ENCODE measurements around the gene FCN1.

The FCN1 gene

GRCh38 chr9:134960701-134961181 lies 43.0 kb upstream of the FCN1 start:
- TF ChIP-seq ISL1 (CRISPR knock-in tag; IDR thresholded peaks at IDR 0.05) (no peak), PPARA (CRISPR knock-in tag; IDR thresholded peaks at IDR 0.05; ENCODE audit: borderline replicate concordance) (no peak), RARB (CRISPR knock-in tag; IDR thresholded peaks at IDR 0.05) (no peak), OSR1 (CRISPR knock-in tag; IDR thresholded peaks at IDR 0.05) (no peak)

DNA sequence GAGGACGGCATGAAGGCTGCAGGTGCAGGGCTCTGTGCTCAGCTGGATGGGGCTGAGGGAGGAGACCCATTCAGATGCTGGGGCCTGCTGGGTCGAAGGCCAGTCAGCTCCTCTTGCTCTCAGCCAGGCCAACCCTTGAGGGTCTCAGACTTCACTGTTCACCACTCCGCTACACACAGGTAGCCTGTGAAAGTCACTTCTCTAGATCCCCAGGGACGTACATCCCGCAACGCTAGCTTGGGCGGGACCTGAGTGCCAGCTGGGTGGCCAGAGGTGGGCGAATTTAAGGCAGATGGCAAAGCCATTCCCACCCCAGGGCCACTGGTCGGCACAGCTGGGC lies 42.2 kb upstream of the FCN1 start:
- ATAC-seq = no peak
- TF ChIP-seq ARNTL (CRISPR knock-in tag; IDR thresholded peaks at IDR 0.05; ENCODE audit: borderline replicate concordance, low read depth) = no peak
- TF ChIP-seq ISL1 (CRISPR knock-in tag; IDR thresholded peaks at IDR 0.05) = no peak
- TF ChIP-seq BACH2 (CRISPR knock-in tag; IDR thresholded peaks at IDR 0.05; ENCODE audit: borderline replicate concordance) = no peak
- no peak for TF ChIP-seq ESRRG (CRISPR knock-in tag; IDR thresholded peaks at IDR 0.05)
- no peak for TF ChIP-seq GLIS3 (CRISPR knock-in tag; IDR thresholded peaks at IDR 0.05)
- TF ChIP-seq ZNF565 (CRISPR knock-in tag; conservative IDR thresholded peaks at IDR 0.05; ENCODE audit: low read depth) = no peak
- no peak for TF ChIP-seq PPARA (CRISPR knock-in tag; IDR thresholded peaks at IDR 0.05; ENCODE audit: borderline replicate concordance)
- TF ChIP-seq RARB (CRISPR knock-in tag; IDR thresholded peaks at IDR 0.05) = no peak
- no peak for TF ChIP-seq CREB5 (CRISPR knock-in tag; IDR thresholded peaks at IDR 0.05; ENCODE audit: low read depth)
- no peak for TF ChIP-seq ZFP3 (CRISPR knock-in tag; IDR thresholded peaks at IDR 0.05)

More at GRCh38 chr9:134960701-134961181, 43.0 kb upstream of the FCN1 start:
- ATAC-seq = no peak

DNA sequence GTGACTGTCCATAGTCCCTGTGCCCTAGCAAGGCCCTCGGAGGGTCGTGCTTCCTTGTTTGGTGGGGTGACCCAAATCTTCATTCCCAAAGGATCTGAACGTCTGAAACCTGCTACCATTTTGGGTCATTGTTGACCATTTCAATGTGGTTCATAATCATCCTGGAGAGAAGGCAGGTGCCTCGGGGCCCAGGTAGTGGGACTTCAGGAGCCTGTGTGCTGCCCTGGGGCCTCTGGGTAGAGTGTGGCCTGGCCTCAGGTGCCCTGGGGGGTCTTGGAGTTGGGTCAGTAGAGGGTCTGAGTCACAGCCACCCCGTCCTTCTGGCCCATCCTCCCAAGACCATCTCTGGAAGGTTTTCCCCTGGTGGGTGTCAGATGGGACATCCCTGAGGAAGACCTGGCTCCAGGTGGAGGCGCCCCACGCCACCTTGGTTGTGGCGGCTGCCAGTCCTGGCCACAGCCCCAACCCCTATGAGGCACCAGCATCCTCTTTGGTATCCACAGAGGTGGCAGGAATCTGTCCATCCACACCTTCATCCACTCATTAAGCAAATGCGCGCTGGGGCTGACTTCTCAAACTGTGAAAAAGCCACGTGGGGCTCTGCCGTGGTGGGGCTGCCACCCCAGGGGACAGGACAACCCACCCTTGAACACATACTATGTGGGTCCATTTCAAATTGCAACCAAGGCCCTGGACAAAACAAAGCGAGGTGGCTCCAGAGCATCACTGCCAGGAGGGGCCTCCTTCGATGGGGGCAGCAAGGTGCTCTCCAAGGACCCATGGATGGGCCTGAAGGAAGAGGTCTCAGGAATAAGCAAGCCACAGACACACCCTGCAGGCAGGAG lies 41.6 kb upstream of the FCN1 start:
- TF ChIP-seq TSHZ2 (CRISPR knock-in tag; IDR thresholded peaks at IDR 0.05) = no peak
- no peak for TF ChIP-seq GLIS3 (CRISPR knock-in tag; IDR thresholded peaks at IDR 0.05)
- TF ChIP-seq ZNF565 (CRISPR knock-in tag; conservative IDR thresholded peaks at IDR 0.05; ENCODE audit: low read depth) = no peak
- no peak for TF ChIP-seq ZNF8 (CRISPR knock-in tag; IDR thresholded peaks at IDR 0.05)
- no peak for TF ChIP-seq ZC3H10 (CRISPR knock-in tag; IDR thresholded peaks at IDR 0.05)
- no peak for TF ChIP-seq CSDC2 (CRISPR knock-in tag; IDR thresholded peaks at IDR 0.05)
- no peak for TF ChIP-seq RARB (CRISPR knock-in tag; IDR thresholded peaks at IDR 0.05)
- TF ChIP-seq ZFP30 (CRISPR knock-in tag; IDR thresholded peaks at IDR 0.05) = no peak
- no peak for TF ChIP-seq ZNF70 (CRISPR knock-in tag; IDR thresholded peaks at IDR 0.05)
- TF ChIP-seq TCF4 (CRISPR knock-in tag; IDR thresholded peaks at IDR 0.05; ENCODE audit: borderline replicate concordance) = no peak

DNA sequence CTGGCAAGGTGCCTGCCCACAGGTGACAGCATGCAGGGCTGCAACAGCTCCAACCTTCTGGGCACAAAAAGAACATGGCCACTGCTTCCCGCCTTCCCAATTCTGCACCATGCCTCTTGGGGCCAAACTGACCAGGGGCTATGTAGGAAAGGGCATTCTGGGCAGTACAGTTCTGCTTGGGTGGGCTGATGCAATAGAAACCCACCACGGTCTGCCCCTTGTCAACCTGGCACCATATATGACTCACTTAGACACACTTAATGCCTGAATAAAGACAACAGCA lies 40.2 kb upstream of the FCN1 start:
- TF ChIP-seq ARNTL (CRISPR knock-in tag; IDR thresholded peaks at IDR 0.05; ENCODE audit: borderline replicate concordance, low read depth) = no peak
- no peak for TF ChIP-seq ZNF565 (CRISPR knock-in tag; conservative IDR thresholded peaks at IDR 0.05; ENCODE audit: low read depth)
- TF ChIP-seq CREB5 (CRISPR knock-in tag; IDR thresholded peaks at IDR 0.05; ENCODE audit: low read depth) = no peak
- no peak for ATAC-seq

More for the DNA sequence above, 41.6 kb upstream of the FCN1 start:
- no peak for ATAC-seq

- no peak for ATAC-seq
- TF ChIP-seq OSR1 (CRISPR knock-in tag; IDR thresholded peaks at IDR 0.05) (no peak), RARB (CRISPR knock-in tag; IDR thresholded peaks at IDR 0.05) (no peak), CSDC2 (CRISPR knock-in tag; IDR thresholded peaks at IDR 0.05) (no peak), ZNF565 (CRISPR knock-in tag; conservative IDR thresholded peaks at IDR 0.05; ENCODE audit: low read depth) (no peak), CREB5 (CRISPR knock-in tag; IDR thresholded peaks at IDR 0.05; ENCODE audit: low read depth) (no peak), PATZ1 (CRISPR knock-in tag; IDR thresholded peaks at IDR 0.05; ENCODE audit: borderline replicate concordance) (no peak), ZFP3 (CRISPR knock-in tag; IDR thresholded peaks at IDR 0.05) (no peak), POU6F1 (CRISPR knock-in tag; IDR thresholded peaks at IDR 0.05; ENCODE audit: borderline replicate concordance, low read depth) (no peak), TCF4 (CRISPR knock-in tag; IDR thresholded peaks at IDR 0.05; ENCODE audit: borderline replicate concordance) (no peak), GLIS3 (CRISPR knock-in tag; IDR thresholded peaks at IDR 0.05) (no peak), ARNTL (CRISPR knock-in tag; IDR thresholded peaks at IDR 0.05; ENCODE audit: borderline replicate concordance, low read depth) (no peak), ISL1 (CRISPR knock-in tag; IDR thresholded peaks at IDR 0.05) (no peak), SNAI2 (CRISPR knock-in tag; IDR thresholded peaks at IDR 0.05) (no peak)
Observed at GRCh38 chr9:134957165-134957944, 39.6 kb upstream of the FCN1 start.

All from SK-N-SH treated with all-trans-retinoic acid at 6 μM for 48 hours (cell line).